ENCODE results near the gene MRPL10. TPM values are rescaled to one million over a fixed set of nuclear protein-coding genes. Genes with fewer than 3 reads are reported as not detected.
A peak's percentile ranks its signal among the peaks of the same experiment; 100 is the strongest.

The MRPL10 gene
- total RNA-seq, 2 experiments from 2014 or later: 46.9 to 51.9 TPM

DNA sequence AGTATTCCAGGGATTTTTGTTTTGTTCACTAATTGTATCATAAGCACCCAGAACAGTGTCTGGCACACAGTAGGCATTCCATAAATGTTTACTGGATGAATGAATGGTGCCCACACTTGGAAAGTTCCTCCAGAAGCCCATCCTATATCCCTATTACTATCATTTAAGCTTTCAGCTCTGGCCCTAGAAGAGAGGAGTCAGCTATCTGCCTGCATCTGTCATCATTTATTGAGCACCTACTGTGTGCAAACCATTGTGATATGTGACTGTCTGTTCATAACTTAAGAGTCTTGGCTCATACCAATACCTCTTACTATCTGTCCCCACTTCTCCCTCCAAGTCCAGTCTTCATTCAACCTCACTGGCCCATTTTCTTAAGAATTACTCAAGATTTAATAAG, 39.7 kb upstream of the MRPL10 start:
- Mint-ChIP-seq H3K4me3 (no peak overlapping the region), H3K9me3 (no peaks in the 10 kb centered on the region), H3K27ac (no peak overlapping the region), H3K27me3 (peaks cover 57% of the 10 kb centered on the region), H3K4me1 (no peaks in the 10 kb centered on the region), H3K36me3 (ENCODE audit: low read depth) (no peaks in the 10 kb centered on the region)
- CTCF ChIA-PET: interaction anchor here (1.0 kb wide), 1 partner anchor 19 kb away, joined by 3 read pairs; no protein-coding TSS in a partner anchor
- POLR2A ChIA-PET: no interaction called here
- DNase-seq: no peak

DNA sequence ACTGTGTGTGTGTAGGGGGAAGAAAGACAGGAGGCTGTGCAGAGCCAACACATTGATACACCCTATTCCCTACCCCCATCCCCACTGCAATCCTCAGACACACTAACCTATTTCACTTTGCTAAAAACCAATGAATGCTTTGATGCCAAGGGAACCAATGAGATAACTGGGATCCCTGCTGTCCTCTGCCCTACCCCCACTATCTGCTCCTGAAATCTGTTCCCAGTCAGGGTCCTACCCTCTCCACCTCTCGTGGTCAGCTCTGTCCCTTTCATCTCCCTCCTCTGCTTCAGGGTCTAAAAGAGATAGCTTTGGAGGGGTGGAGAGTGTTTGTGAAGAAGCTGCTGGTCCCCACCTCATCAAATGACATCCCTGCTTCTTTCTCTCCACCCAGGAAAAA, 38.7 kb upstream of the MRPL10 start:
- CTCF ChIA-PET: interaction anchor here (1.0 kb wide), 1 partner anchor 20 kb away, joined by 3 read pairs; no protein-coding TSS in a partner anchor
- Mint-ChIP-seq H3K9me3 (no peaks in the 10 kb centered on the region), H3K36me3 (ENCODE audit: low read depth) (no peaks in the 10 kb centered on the region), H3K27ac (no peak overlapping the region), H3K4me3 (no peak overlapping the region), H3K4me1 (peaks cover 8% of the 10 kb centered on the region), H3K27me3 (peaks cover 49% of the 10 kb centered on the region)
- DNase-seq: no peak
- POLR2A ChIA-PET: interaction anchor here (0.6 kb wide), 1 partner anchor 15 kb away, joined by 3 read pairs; no protein-coding TSS in a partner anchor

DNA sequence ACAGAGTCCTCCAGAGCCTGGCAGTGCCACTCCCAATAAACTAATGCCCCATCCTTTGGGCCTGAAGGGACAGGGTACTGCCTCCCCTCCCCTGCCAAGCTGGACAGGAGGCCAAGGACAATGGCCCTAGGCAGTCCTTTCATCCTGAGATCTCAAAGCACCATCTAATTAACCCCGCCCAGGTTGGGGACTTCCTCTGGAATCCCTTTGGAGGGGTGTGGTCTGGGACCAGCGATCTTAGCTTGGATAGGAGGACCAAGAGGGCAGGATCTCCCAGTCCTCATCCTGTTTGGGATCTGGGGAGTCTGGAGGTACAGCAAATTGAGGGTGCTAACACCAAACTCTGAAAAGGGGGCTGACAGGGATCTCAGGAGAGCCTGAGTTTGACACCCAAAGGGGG, 37.8 kb upstream of the MRPL10 start:
- DNase-seq: no peak
- Mint-ChIP-seq H3K4me1 (peaks cover 16% of the 10 kb centered on the region), H3K4me3 (no peak overlapping the region), H3K36me3 (ENCODE audit: low read depth) (no peaks in the 10 kb centered on the region), H3K27ac (no peak overlapping the region), H3K9me3 (no peaks in the 10 kb centered on the region), H3K27me3 (peaks cover 42% of the 10 kb centered on the region)
- CTCF ChIA-PET: interaction anchor here (1.3 kb wide), 1 partner anchor 10 kb away, joined by 3 read pairs; no protein-coding TSS in a partner anchor
- POLR2A ChIA-PET: no interaction called here

DNA sequence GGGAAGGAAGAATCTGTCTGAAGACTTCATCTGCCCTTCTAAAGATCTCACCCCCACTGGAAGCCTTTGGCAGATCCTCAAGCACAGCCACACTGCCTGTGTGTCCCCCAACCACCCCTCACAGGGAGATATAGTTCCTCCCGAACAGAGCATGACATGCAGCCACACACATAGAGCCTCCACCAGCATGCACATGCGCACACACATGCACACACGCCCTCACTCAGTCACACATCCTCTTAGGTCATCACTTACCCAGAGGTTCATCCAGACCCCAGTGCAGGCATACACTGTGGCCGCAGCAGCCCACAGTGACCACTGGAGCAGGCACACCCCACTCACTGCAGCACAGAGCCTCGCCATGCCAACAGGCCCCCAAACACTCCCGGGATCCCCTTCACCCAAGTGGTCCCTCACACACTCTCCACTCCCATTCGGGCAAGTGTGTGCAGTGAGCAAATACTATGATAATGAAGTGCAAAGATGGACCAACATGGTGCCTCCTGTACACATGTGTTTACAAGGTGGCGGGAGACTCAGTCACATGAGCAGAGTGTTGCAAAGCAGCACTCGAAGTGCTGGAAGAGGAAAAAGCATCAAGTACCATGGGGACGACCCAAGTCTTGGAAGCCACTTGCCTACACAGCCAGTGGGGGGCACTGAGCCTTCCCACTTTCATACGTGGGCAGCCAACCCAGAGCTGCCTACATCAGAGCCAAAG, 36.6 kb upstream of the MRPL10 start:
- H3K4me1 Mint-ChIP-seq: peaks cover 20% of the 10 kb centered on the region
- no peak overlapping the region for H3K4me3 Mint-ChIP-seq
- ChIA-PET CTCF (interaction anchor here (0.6 to 1.3 kb wide), 3 partner anchors 12 to 124 kb away, joined by 3 read pairs; no protein-coding TSS in a partner anchor), POLR2A (no interaction called here)
- peaks cover 2% of the 10 kb centered on the region for H3K9me3 Mint-ChIP-seq
- no peak overlapping the region for H3K27ac Mint-ChIP-seq
- H3K36me3 Mint-ChIP-seq (ENCODE audit: low read depth): no peaks in the 10 kb centered on the region
- no peak for DNase-seq
- H3K27me3 Mint-ChIP-seq: peaks cover 31% of the 10 kb centered on the region

DNA sequence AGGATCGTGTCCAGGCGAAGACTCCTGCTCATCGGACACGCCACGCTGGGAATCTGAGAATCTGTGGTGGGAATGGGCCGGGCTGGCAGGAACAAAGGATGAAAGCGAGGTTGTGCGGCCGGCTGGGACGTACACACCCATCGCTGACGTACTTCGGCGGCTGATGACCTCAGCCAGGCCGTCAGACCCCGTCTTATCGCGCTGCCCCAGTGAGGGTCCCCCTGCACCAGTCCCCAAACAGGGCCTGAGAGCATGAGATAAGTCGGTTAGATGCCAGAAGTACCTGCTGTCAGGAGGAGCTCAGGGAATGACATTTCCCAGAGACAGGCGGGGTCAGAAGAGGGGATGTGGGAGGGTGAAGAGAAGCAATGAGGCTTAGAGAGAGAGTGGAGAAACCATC, 35.6 kb upstream of the MRPL10 start:
- no peak for DNase-seq
- H3K9me3 Mint-ChIP-seq: peaks cover 2% of the 10 kb centered on the region
- peaks cover 26% of the 10 kb centered on the region for H3K4me1 Mint-ChIP-seq
- POLR2A ChIA-PET: no interaction called here
- no peak overlapping the region for H3K4me3 Mint-ChIP-seq
- H3K36me3 Mint-ChIP-seq (ENCODE audit: low read depth): no peaks in the 10 kb centered on the region
- CTCF ChIA-PET: interaction anchor here (0.6 kb wide), 2 partner anchors 123 to 246 kb away, joined by 3 read pairs; no protein-coding TSS in a partner anchor
- H3K27me3 Mint-ChIP-seq: peaks cover 25% of the 10 kb centered on the region
- H3K27ac Mint-ChIP-seq: no peak overlapping the region

DNA sequence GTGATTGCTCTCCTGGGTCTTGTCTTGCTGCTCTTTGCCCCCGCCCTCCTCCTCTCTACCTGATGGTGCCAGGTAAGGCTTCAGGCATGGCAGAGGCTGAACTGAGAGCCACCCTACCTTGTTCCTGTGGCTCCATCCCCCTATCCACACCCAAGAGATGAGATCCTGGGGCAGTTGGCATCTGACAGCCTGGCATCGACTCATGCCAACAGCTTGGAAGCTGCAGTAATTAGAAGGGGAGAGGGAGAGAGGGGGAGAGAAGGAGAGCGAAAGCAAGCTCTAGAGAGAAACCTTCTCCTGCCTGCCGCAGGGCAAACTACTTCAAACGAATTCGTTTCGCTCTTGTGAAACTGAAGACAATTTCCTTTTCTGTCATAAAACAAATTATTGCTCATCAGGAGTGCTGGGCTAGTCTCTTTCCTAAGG, 33.5 kb upstream of the MRPL10 start:
- Mint-ChIP-seq H3K9me3 (peaks cover 2% of the 10 kb centered on the region), H3K27ac (no peak overlapping the region), H3K36me3 (ENCODE audit: low read depth) (no peaks in the 10 kb centered on the region), H3K27me3 (peaks cover 13% of the 10 kb centered on the region), H3K4me3 (no peak overlapping the region), H3K4me1 (peaks cover 26% of the 10 kb centered on the region)
- peak; percentile 17 for DNase-seq
- ChIA-PET POLR2A (interaction anchor here (0.6 kb wide), 1 partner anchor 19 kb away, joined by 4 read pairs; no protein-coding TSS in a partner anchor), CTCF (interaction anchor here (1.0 to 1.9 kb wide), 6 partner anchors 18 to 759 kb away, joined by 3 to 7 read pairs (median 4); partner anchors contain the start of gene SCRN2)

DNA sequence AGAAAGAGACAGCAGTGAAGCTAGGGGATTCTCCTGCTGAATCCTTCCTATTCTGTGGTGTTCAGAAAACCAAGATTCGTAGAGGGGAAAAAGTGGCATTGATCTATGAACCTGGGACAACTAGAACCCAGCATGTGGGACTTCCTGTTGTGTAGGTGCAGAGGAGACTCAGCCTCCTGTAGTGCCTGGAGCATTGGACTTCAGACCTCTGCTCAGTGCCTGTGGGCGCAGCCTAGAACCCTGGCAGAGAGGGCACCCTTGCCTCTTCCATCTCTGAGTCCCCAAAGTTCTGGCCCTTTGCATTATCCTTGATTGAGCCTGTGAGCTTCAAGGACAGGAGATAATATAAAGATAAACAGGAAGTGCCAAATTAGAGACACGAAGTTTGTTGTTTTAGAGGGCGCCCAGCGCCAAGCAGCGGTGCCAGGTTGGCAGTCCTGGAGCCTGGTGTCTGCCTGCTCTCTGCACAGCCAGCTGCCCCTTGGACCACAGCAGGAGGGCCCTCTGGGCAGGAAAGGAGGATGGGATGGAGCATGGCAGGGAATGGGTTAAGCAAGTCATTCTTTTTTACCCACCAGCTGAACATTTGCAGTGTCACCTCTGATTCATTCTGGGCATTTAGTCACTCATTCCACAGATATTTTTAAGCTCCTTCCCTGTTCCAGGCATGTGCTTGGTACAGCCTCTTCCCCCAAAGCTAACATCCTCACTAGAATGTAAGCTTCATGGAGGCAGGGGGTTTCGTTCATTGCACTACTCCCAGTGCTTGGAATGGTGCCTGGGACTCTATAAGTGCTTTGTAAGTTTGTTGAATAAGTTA, 31.5 kb upstream of the MRPL10 start:
- Mint-ChIP-seq H3K4me1 (peaks cover 26% of the 10 kb centered on the region), H3K27ac (peak overlapping the region; percentile 75), H3K4me3 (no peak overlapping the region), H3K9me3 (peaks cover 2% of the 10 kb centered on the region), H3K36me3 (ENCODE audit: low read depth) (no peaks in the 10 kb centered on the region), H3K27me3 (peaks cover 21% of the 10 kb centered on the region)
- DNase-seq: no peak
- ChIA-PET CTCF (interaction anchor here (1.0 to 1.2 kb wide), 3 partner anchors 9 to 27 kb away, joined by 3 read pairs; no protein-coding TSS in a partner anchor), POLR2A (no interaction called here)

DNA sequence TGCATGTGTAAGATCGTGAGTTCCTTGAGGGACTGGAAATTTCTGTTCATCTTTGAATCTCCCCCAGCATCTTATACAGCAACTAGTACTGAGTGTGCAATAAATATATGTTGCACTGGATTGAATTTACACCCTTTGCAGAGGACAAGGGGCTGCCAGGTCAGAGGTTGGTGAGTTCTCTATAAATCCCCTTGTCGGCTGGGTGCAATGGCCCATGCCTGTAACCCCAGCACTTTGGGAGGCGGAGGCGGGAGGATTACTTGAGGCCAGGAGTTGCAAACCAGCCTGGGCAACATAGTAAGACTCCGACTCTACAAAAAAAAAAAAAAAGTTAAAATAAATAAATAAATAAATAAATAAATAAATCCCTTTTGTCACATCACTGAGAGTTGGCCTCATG, 29.0 kb upstream of the MRPL10 start:
- POLR2A ChIA-PET: no interaction called here
- Mint-ChIP-seq H3K4me3 (no peak overlapping the region), H3K27ac (no peak overlapping the region)

DNA sequence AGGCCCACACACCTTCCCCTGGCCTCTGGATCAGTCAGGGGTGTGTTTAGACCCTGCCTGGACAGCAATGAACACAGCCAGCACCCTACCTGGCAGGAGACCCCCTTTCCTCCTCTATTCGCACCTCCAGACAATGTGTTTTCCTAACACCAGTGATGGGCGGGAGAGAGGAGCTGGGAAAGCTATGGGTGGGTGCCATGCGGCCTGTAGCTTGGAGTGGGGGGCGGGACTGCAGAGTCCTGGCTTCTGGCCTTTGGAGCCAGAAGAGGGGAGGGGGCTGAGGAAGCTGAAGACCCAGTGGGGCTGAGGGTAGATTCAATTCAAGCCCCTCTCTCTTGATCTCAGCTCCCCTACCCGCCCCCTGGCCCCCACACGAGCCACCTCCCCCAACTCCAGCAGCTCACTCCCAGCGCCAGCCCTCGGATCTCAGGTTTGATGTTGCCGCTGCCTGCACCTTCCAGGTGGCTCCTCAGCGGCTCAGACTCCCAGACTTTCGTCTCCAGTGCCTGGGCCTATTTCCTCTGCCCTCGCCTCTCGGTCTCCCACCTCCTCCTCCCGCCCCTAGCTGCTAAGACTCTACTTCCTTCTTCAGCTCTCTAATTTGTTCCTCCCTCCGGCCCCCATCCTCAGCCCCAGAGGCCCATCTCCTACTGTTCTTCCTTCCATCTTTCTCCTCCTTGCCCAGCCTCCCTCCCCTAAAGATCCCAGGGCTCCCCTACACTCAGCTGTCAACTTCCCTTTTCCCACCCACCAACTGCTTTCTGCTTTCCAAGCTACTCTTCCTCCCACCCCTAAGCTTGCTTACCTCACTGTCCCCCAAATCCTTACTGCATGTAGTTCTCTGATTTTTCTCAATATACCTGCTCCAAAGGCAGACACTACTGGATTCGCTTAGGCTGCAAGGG, 26.5 kb upstream of the MRPL10 start:
- H3K27me3 Mint-ChIP-seq: peaks cover 63% of the 10 kb centered on the region
- POLR2A ChIA-PET: no interaction called here

More for the DNA sequence above, 29.0 kb upstream of the MRPL10 start:
- CTCF ChIA-PET: interaction anchor here (1.4 to 1.5 kb wide), 2 partner anchors 10 to 17 kb away, joined by 3 to 5 read pairs; partner anchors contain the start of gene SP6
- Mint-ChIP-seq H3K4me1 (peaks cover 22% of the 10 kb centered on the region), H3K9me3 (peaks cover 2% of the 10 kb centered on the region), H3K27me3 (peaks cover 37% of the 10 kb centered on the region), H3K36me3 (ENCODE audit: low read depth) (no peaks in the 10 kb centered on the region)
- DNase-seq: no peak

DNA sequence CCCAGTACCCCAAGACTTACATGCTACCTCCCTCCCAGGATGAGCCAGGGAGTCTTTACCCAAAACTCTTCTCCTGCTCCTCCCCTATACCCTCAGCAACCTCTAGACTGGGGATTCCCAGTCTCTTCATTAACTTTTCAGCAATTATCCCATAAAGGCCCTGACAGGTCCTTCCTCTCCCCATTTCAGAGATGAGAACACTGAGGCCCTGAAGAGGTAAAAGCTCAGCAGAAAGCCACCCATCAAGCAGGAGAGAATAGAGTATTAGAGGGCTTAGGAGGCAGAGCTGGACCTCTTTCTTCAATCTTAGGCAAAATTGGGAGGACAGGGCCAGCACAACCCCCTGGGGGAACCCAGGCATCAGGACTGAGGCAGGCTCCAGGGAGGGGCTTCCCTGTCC, 25.5 kb upstream of the MRPL10 start:
- no peaks in the 10 kb centered on the region for H3K9me3 Mint-ChIP-seq
- ChIA-PET CTCF (interaction anchor here (3.5 to 4.5 kb wide), 2 partner anchors 9 to 13 kb away, joined by 19 to 31 read pairs; no protein-coding TSS in a partner anchor), POLR2A (no interaction called here)
- no peak overlapping the region for H3K27ac Mint-ChIP-seq
- H3K4me3 Mint-ChIP-seq: no peak overlapping the region
- no peak for DNase-seq
- peaks cover 7% of the 10 kb centered on the region for H3K4me1 Mint-ChIP-seq
- peaks cover 73% of the 10 kb centered on the region for H3K27me3 Mint-ChIP-seq
- H3K36me3 Mint-ChIP-seq (ENCODE audit: low read depth): no peaks in the 10 kb centered on the region

More for the DNA sequence above, 26.5 kb upstream of the MRPL10 start:
- DNase-seq: no peak
- CTCF ChIA-PET: interaction anchor here (0.6 to 4.5 kb wide), 4 partner anchors 10 to 205 kb away, joined by 3 to 31 read pairs (median 12); partner anchors contain the start of gene SCRN2
- Mint-ChIP-seq H3K4me1 (peaks cover 4% of the 10 kb centered on the region), H3K36me3 (ENCODE audit: low read depth) (no peaks in the 10 kb centered on the region), H3K9me3 (no peaks in the 10 kb centered on the region), H3K27ac (no peak overlapping the region), H3K4me3 (no peak overlapping the region)

DNA sequence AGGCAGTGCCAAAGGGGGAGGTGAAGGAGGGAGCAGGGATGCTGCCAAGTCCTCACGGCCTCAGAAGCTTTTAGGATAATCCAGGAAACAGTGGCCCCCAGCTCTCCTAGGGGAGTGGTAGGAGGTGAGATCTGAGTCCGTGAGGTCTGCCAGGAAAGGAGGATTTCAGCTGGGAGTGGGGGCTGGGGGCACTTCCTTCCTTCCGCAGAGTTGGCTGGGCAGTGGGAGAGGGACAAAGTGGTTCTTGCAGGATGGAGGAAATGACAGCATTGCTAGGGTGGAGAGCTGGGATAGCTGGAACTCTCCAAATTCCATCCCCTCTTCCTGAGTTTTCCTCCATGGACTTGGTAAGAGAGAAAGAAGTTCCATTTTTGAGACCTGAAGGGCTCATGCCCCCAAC, 24.4 kb upstream of the MRPL10 start:
- Mint-ChIP-seq H3K27me3 (peaks cover 80% of the 10 kb centered on the region), H3K4me1 (peaks cover 9% of the 10 kb centered on the region), H3K27ac (no peak overlapping the region), H3K9me3 (no peaks in the 10 kb centered on the region), H3K4me3 (no peak overlapping the region), H3K36me3 (ENCODE audit: low read depth) (no peaks in the 10 kb centered on the region)
- DNase-seq: no peak
- ChIA-PET CTCF (interaction anchor here (0.7 to 4.5 kb wide), 3 partner anchors 12 to 93 kb away, joined by 3 to 31 read pairs (median 3); no protein-coding TSS in a partner anchor), POLR2A (no interaction called here)

DNA sequence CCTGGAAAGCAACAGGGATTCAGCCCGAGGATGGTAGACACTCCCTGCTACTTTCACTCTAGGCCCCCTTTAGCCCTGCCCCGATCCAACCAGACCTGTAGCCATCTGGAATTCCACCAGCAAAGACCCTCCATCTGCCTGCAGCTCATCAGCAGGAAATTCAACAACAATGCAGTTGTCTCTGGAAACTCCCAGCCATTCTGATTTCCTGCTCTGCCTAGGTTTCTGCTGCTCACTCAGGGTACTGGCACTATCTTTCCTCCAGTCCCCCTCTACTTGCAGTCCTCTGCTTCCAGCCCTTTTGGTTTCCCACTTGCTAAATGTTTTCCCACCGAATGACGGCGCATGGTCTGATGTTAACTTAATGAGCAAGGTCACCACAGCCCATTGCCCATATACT, 22.3 kb upstream of the MRPL10 start:
- peaks cover 15% of the 10 kb centered on the region for H3K4me1 Mint-ChIP-seq
- ChIA-PET POLR2A (no interaction called here), CTCF (interaction anchor here (0.9 to 19.1 kb wide), 3 partner anchors 10 to 35 kb away, joined by 3 to 344 read pairs (median 7); partner anchors contain the start of genes SCRN2 and SP2)
- peaks cover 87% of the 10 kb centered on the region for H3K27me3 Mint-ChIP-seq
- no peaks in the 10 kb centered on the region for H3K36me3 Mint-ChIP-seq (ENCODE audit: low read depth)
- no peak overlapping the region for H3K27ac Mint-ChIP-seq
- no peaks in the 10 kb centered on the region for H3K9me3 Mint-ChIP-seq
- no peak for DNase-seq
- H3K4me3 Mint-ChIP-seq: no peak overlapping the region

Data from activated CD4-positive, alpha-beta T cell treated with anti-CD3 and anti-CD28 coated beads, Interleukin-2, amount 10 ng/mL, durations not matched to agents 7 days and 5 days (primary cell).